Measurements from ENCODE around the gene MPDZ. TPM values are rescaled to one million over a fixed set of nuclear protein-coding genes. Genes with fewer than 3 reads are reported as not detected.

The MPDZ gene
- total and polyA plus RNA-seq, 2 of the 4 experiments (the other 2 are of a cell fraction), result 18.8 to 39.3 TPM

DNA sequence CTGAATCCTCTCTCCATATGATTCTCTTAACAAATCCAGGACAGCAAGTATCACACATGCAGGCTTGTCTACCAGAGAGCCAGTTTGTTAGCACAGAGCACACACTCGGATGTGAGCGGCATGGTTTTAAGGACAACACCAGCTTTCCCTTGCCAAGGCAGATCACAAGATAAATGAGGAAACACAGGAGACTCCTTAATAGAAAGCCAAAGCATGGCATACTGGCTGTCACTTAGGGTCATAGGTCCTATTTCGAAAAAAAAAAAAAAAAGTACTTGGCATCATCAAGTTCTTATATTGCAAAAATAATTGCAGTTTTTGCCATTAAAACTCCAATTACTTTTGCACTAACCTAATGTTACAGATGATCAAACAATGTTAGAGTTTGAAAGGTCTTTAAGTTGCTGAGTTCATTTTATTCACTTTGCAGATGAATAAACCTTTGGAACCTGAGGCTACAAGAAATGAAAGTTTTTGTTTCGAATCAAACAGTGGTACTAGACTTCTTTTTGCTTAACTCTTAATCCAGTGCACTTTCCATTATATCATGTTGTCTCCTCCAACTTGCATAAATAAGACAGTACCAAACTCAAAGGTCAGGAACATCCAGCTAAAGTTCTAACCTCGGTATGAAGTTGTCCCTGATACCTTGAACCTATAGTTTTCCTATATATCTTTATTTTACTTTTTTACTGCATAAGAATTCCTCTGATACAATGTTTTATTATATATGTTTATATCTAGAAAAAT lies 138.5 kb downstream of the MPDZ start (continued):
- TF ChIP-seq, protein P1, sequence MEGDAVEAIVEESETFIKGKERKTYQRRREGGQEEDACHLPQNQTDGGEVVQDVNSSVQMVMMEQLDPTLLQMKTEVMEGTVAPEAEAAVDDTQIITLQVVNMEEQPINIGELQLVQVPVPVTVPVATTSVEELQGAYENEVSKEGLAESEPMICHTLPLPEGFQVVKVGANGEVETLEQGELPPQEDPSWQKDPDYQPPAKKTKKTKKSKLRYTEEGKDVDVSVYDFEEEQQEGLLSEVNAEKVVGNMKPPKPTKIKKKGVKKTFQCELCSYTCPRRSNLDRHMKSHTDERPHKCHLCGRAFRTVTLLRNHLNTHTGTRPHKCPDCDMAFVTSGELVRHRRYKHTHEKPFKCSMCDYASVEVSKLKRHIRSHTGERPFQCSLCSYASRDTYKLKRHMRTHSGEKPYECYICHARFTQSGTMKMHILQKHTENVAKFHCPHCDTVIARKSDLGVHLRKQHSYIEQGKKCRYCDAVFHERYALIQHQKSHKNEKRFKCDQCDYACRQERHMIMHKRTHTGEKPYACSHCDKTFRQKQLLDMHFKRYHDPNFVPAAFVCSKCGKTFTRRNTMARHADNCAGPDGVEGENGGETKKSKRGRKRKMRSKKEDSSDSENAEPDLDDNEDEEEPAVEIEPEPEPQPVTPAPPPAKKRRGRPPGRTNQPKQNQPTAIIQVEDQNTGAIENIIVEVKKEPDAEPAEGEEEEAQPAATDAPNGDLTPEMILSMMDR (conservative IDR thresholded peaks at IDR 0.05; ENCODE audit: low read depth, low read length), result no peak

DNA sequence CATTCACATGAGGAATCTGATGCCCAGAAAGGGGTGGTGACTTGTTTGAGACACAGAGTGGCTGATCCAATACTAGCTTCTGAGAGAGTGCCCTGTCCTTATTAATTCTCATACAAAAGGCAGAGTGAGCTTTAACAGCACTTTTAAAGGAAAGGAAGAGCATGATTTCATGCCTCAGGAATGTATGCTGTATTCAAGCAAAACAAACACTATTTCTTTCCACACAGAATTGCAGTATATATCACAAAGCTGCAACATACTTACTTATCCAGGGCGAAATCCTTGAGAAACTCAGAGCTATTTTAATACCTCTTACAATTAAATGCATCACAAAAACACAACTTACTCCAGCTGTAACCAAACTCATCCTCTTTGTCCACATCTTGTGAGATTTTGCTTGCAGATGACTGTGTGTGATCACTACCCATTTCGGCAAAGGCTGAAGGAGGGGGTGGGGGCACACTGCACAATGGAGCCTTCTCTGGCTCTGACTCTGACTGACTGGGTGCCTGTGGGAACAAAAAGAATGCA lies 139.8 kb downstream of the MPDZ start:
- Histone ChIP-seq H3K9me1 (ENCODE audit: insufficient read depth, low read length) (peaks cover 8% of the 10 kb centered on the region; the same call in 1 of the 2 replicates), H3K27ac (ENCODE audit: insufficient read depth, low read length) (peak overlapping the region; percentile 89), H4K5ac (ENCODE audit: low read depth, low read length) (peak overlapping the region; percentile 10; the same call in 1 of the 2 replicates), H3K27me3 (ENCODE audit: control insufficient read depth, insufficient read depth, low read length) (no peaks in the 10 kb centered on the region), H3K18ac (ENCODE audit: low read depth, low read length) (peak overlapping the region; percentile 73), H3K4ac (ENCODE audit: low read depth, low read length) (peak overlapping the region; percentile 79), H3K23ac (ENCODE audit: low read depth, low read length) (peak overlapping the region; percentile 89; the same call in 1 of the 2 replicates), H2AK5ac (ENCODE audit: low read depth, low read length) (no peak overlapping the region), H2BK15ac (ENCODE audit: low read depth, low read length) (0 out of 3 replicates have a peak overlapping the region, but pooled peaks have one; percentile 63), H2AK9ac (replicated peaks; ENCODE audit: low read depth, low read length, poor library complexity) (no peak overlapping the region), H2BK20ac (ENCODE audit: low read depth, low read length) (peak overlapping the region; percentile 87), H2BK120ac (ENCODE audit: low read depth, low read length) (peak overlapping the region; percentile 93), H3K4me2 (ENCODE audit: low read depth, low read length) (peak overlapping the region; percentile 90), H3K4me1 (ENCODE audit: control insufficient read depth, insufficient read depth, low read length) (peaks cover 6% of the 10 kb centered on the region), H3K79me1 (ENCODE audit: low read depth in 1 of 2, low read length in 2 of 2) (peaks cover 0 to 10% of the 10 kb centered on the region in 2 experiments; a peak in 2 of 4 replicates), H3K9me3 (ENCODE audit: control insufficient read depth, insufficient read depth, low read length) (no peaks in the 10 kb centered on the region), H3K56ac (ENCODE audit: extremely low read depth, insufficient read depth, low read length) (peak overlapping the region; percentile 81; the same call in 1 of the 2 replicates), H3K9ac (ENCODE audit: low read depth, low read length) (peak overlapping the region; percentile 4), H4K91ac (ENCODE audit: insufficient read depth, low read depth, low read length) (peak overlapping the region; percentile 91), H3K14ac (replicated peaks; ENCODE audit: low read depth, low read length) (no peak overlapping the region; the same call in 1 of the 2 replicates), H4K20me1 (ENCODE audit: insufficient read depth, low read length) (no peaks in the 10 kb centered on the region), H4K8ac (ENCODE audit: low read depth in 2 of 2, low read length in 2 of 2) (peak overlapping the region; percentile 50 to 77; a peak in 3 of 4 replicates), H2AFZ (replicated peaks; ENCODE audit: low read length, poor library complexity) (peak overlapping the region; percentile 63), H3K36me3 (ENCODE audit: control insufficient read depth, insufficient read depth, low read length) (peaks cover 11% of the 10 kb centered on the region), H2BK5ac (ENCODE audit: low read depth, low read length, poor library complexity, severe bottlenecking) (peak overlapping the region; percentile 90), H3K4me3 (ENCODE audit: insufficient read depth, low read depth, low read length) (peak overlapping the region; percentile 23; the same call in 1 of the 2 replicates)
- intact Hi-C loops (cut with micrococcal nuclease) (no loop called here), dilution Hi-C loops (cut with HindIII; ENCODE audit: low sequenced_read_pairs, unreplicated experiment) (no loop called here), in situ Hi-C loops (cut with MboI; ENCODE audit: low sequenced_read_pairs) (no loop called here)
- CTCF ChIA-PET, result interaction anchor here (0.9 to 1.3 kb wide), 3 partner anchors 14 to 50 kb away, joined by 3 read pairs; no protein-coding TSS in a partner anchor
- no CpG with 5 or more reads among the region's 2 CpGs for WGBS, 2 experiments (ENCODE audit: extremely low coverage in 2 of 2, insufficient read length in 1 of 2)
- ATAC-seq (ENCODE audit: low read depth) (peak; percentile 89), DNase-seq (peak; percentile 91)
- POLR2A ChIA-PET (ENCODE audit: unreplicated experiment), result no interaction called here
- no TSS peak for BruUV-seq (replicated peaks)
- TF ChIP-seq, protein P2, sequence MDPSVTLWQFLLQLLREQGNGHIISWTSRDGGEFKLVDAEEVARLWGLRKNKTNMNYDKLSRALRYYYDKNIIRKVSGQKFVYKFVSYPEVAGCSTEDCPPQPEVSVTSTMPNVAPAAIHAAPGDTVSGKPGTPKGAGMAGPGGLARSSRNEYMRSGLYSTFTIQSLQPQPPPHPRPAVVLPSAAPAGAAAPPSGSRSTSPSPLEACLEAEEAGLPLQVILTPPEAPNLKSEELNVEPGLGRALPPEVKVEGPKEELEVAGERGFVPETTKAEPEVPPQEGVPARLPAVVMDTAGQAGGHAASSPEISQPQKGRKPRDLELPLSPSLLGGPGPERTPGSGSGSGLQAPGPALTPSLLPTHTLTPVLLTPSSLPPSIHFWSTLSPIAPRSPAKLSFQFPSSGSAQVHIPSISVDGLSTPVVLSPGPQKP (IDR thresholded peaks at IDR 0.05; ENCODE audit: borderline replicate concordance, low read depth, low read length), result no peak
- peak; percentile 53 for TF ChIP-seq CEBPB (IDR thresholded peaks at IDR 0.05; ENCODE audit: low read depth, low read length)
- peak; percentile 34; the same call in 1 of the 2 replicates for TF ChIP-seq MAZ (IDR thresholded peaks at IDR 0.05; ENCODE audit: borderline replicate concordance, low read depth, low read length)
